Measurements from ENCODE around the gene CASP3.
"Not testable (repeated sequence)": the region's sequence is repeated elsewhere in the genome, so short reads cannot be mapped to it uniquely, and the experiment has no call there.

The CASP3 gene

GRCh38 chr4:184591747-184592270 lies 57.4 kb downstream of the CASP3 start:
- not testable (repeated sequence) for DNase-seq

GRCh38 chr4:184591070-184591677 lies 58.1 kb downstream of the CASP3 start:
- DNase-seq: no peak

GRCh38 chr4:184590196-184590595 lies 59.1 kb downstream of the CASP3 start:
- DNase-seq: no peak

GRCh38 chr4:184588893-184589292 lies 60.4 kb downstream of the CASP3 start:
- DNase-seq: no peak

GRCh38 chr4:184587701-184588100 lies 61.5 kb downstream of the CASP3 start:
- no peak for DNase-seq

GRCh38 chr4:184587221-184587620 lies 62.0 kb downstream of the CASP3 start:
- DNase-seq: no peak

GRCh38 chr4:184583738-184584502 lies 65.3 kb downstream of the CASP3 start:
- no peak for DNase-seq

All from activated CD4-positive, CD25-positive, alpha-beta regulatory T cell (primary cell).